GM19455 (cell line): ENCODE measurements around the gene BAG1.
A peak's percentile ranks its signal among the peaks of the same experiment; 100 is the strongest.

Experiments used
- ATAC-seq: cut with Tn5 transposase; IDR thresholded peaks from one replicate; pipeline ENCODE4 v1.9.1; 2021; ENCODE audit not compliant: unreplicated experiment

The BAG1 gene

DNA sequence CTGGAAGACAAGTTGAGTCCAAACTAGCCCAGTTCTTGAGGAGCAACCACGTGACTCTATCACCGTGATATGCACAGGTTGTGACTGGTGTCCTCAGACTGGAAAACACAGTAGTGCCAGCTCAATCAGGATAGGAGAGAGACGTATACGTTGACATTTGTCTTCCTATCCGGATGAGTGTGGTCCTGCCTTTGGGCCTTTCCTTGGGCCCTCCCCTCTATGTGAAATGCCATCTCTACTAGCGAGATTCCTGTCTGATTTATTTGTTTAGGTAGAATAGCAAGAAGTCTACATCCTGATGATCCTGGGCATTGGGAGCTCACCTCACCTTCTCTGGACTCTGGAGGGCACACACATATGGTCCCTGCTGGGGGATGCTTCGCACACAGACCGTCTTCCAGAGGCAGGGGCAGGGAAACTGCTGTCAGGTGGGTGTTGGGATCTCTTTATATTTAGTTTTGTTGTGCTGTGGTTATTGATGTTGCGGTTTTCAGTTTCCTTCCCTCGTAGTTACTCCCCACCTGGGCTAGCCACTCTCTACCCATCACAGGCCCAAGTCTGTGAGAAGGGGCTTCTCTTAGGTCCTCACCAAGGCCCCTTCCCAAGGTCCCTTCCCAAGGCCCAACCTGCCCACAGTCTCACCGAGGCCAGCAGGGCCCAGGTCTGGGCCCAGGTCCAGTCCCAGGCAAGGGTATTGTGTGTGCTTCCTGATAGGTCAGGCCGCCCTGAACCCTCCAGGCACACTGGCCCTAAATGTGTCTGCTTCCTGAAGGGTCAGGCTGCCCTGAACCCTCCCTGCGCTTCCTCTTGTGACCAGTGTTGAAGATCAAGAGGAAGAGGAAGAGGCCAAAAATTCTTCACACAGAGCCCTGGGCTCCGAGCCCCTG lies 43.6 kb downstream of the BAG1 start:
- ATAC-seq: no peak

DNA sequence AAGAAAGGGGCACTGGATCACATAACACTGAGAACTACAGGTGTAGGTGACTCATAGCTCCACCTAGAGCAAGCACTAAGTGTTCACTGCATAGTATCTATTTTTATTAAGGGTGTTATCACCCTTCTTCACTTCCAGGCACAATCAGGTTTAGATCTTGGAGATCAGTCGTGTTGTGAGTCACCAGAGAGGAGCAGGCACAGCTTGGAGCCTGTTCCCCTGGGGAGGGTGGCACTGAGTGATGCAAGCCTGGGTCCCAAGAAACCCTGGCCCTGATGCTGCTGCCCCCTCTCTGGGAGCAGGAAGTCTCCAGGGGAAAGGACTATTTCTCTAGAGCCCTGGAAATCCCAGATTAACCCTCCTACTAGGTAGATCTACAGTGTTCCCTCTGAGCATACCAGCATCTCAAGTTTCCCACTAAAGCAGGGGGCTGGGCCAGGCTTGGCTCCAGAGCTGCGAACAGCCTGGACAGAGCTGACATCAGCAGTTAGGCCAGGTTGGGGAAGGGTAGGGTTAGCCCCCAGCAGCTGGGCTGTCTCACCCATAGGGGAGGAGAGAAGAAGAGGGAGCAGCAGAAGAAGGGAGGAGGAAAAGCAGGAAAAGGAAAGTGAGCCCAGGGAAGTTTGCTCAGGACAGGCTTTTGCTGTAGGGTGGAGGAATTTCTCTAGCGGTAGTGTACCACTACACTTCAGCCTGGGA lies 52.7 kb downstream of the BAG1 start:
- no peak for ATAC-seq

DNA sequence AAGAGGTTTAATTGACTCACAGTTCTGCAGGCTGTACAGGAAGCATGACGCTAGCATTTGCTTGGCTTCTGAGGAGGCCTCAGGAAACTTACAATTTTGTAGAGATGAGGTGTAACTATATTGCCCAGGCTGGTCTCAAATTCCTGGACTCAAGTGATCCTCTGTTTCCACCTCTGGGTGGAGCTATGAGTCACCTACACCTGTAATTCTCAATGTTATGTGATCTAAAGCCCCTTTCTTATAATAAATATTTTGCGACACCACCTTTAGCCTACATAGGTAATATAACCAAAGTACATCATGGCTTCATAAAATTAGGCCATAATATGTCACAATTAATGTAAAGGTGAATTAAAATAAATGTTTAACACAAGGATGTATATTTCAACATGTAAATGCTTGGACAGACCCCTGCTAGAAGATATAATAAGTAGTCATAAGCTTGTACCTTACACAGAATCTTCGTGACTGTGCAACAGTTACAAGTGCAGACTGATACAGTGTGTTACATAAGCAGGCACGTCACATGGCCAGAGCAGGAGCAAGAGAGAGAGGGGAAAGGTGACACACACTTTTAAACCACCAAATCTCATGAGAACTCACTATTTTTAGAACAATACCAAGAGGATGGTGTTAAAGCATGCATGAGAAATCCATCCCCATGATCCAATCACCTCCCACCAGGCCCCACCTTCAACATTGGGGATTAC lies 54.3 kb downstream of the BAG1 start:
- ATAC-seq: no peak

DNA sequence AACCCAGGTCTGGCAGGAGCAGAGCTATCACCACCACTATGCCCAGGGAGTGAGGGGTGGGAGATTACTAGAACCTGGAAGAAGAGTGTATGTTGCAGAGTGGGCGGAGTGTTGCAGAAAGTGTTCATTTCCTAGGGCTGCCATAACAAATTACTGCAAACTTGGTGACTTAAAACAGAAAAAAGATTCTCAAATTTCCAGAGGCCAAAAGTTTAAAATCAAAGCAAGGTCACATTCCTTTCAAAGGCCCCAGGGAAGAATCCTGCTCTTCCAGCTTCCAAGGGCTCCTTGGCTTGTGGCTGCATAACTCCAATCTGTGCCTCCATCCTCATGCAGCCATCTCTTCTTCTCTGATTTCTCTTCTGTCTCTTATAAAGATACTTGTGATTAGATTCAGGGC lies 55.1 kb downstream of the BAG1 start:
- ATAC-seq: no peak

DNA sequence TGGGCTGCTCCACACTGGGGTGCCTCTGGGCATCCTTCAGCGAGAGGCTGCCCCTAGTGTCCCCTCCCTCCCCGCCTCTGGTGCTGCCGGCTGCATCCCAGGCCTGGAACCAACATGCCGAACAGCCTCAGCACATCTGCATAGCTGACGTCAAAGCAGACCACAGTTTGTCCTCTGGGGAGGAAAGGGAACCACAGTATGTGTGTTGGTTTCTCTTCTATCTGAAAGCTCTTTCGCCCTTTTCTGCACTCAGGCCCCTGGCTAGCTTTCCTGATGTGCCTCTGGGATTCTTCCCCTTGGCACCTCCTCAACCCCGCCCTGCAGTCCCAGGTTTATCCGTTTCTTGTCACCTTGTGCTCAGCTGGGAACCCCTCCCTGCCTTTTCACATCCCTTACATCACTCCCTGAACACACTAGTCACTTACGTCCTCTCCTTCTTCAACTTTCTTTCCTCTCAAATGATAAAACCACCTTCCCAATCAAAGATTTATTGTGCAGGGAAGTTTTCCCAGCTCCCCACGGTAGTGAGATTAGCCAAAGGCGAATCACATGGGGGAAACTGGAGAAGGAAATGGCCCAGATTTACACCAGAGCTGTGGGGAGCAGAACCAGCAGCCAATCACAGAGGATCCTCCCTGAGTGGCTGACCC lies 61.8 kb downstream of the BAG1 start:
- ATAC-seq: peak; percentile 99
